Activated naive CD4-positive, alpha-beta T cell treated with anti-CD3 and anti-CD28 coated beads, Interleukin-2, amount 50 U/mL, for 24 hours (primary cell): Measurements from ENCODE around the gene CBLN3.

ENCODE experiments used
- H3K27ac Mint-ChIP-seq: one replicate; pipeline ENCODE4 v1.8.0; 2021; ENCODE audit warnings: mild to moderate bottlenecking, mixed read lengths
- H3K27me3 Mint-ChIP-seq: one replicate; pipeline ENCODE4 v1.8.0; 2021; ENCODE audit warnings: mixed read lengths
- H3K36me3 Mint-ChIP-seq: one replicate; pipeline ENCODE4 v1.8.0; 2021; ENCODE audit warnings: mixed read lengths
- H3K4me1 Mint-ChIP-seq: one replicate; pipeline ENCODE4 v1.8.0; 2021; ENCODE audit warnings: mixed read lengths
- H3K4me3 Mint-ChIP-seq: one replicate; pipeline ENCODE4 v1.8.0; 2021; ENCODE audit warnings: mild to moderate bottlenecking, mixed read lengths
- H3K9me3 Mint-ChIP-seq: one replicate; pipeline ENCODE4 v1.8.0; 2021; ENCODE audit warnings: mixed read lengths

The CBLN3 gene

DNA sequence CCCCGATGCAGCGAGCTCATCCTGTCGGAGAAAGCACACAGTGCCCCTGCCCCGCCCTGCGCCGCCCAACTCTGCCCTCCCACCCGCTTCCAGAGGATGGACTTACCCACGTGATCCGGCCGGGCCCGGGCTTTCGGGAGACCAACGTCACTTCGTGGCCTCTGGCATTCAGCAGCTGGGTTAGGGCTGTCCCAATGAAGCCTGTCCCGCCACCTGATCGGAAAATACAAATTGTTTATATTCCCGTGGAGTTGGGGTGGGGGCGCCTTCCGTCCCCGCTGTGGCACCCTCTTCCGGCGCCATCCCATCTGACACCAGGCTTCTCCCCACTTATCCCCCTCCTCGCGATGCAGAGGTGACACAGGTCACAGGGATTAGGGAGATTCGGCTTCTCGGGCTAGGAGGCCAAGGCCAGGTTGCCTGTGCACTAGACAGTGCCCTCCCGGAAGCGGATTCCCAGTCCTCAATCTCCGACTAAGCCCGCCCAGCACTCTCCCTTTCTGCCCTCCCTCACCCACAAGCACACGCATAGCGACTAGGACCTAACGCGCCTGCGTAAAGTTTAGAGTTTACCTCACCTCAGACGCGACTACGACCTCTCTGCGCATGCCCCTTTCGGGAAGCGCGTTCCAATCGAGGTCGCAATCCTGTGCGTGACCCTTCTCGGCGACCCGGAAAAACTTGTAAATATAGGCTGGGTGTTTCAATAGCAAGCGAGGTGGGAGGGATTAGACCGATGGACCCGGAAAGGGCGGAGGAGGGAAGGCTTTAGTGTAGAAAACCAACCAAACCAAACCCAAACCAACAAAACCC is 13.0 kb upstream of the CBLN3 start, which contains the start of gene SDR39U1:
SDR39U1 (minus strand) TSS at position 537 of the 813 bp plus-strand sequence; CDS start at position 530, 7 bp downstream.
- H3K4me3 Mint-ChIP-seq = peak within 1 kb of the TSS; percentile 98
- H3K36me3 Mint-ChIP-seq = peaks cover 16% of the 10 kb centered on the region
- no peaks in the 10 kb centered on the region for H3K9me3 Mint-ChIP-seq
- H3K27ac Mint-ChIP-seq = peak within 1 kb of the TSS; percentile 96
- no peaks in the 10 kb centered on the region for H3K27me3 Mint-ChIP-seq
- peaks cover 46% of the 10 kb centered on the region for H3K4me1 Mint-ChIP-seq

DNA sequence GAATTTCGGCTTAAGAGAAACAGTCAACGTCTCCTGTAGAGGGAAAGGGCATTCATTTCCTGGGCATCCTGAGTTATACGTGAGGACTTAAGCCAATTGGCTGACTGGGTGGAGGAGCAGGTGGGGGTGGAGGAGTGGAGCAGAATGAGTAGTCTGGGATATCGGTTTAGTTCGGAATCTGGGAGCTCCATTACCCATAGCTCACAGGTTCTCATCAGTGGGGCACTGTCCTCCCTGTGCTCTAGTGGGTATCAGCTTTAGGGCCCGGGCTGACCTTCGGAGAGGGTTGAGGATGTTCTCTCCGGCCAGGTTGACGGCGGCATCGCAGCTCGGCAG is 12.4 kb upstream of the CBLN3 start:
- peak overlapping the region; percentile 98 for H3K4me3 Mint-ChIP-seq
- no peaks in the 10 kb centered on the region for H3K9me3 Mint-ChIP-seq
- H3K27me3 Mint-ChIP-seq = no peaks in the 10 kb centered on the region
- peaks cover 52% of the 10 kb centered on the region for H3K4me1 Mint-ChIP-seq
- H3K36me3 Mint-ChIP-seq = peaks cover 13% of the 10 kb centered on the region
- peak overlapping the region; percentile 96 for H3K27ac Mint-ChIP-seq

DNA sequence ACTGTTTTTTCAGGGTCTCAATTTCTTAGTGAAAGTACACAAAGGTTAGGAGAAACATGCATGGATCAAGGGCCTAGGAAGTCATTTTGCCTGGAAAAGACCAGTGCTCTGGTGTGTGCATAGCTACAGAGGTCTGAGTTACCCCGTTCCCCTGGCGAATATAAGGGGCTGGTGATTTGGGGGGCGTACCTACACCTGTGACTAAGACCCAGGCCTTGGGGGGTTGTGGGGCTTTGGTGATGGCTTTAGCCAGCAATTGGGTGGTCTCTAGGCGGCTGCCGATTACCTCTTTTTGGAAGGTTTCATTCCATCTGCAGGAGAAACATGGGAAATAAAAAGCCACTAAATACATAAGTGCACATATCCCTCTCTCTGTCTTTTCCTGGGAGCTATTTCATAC is 12.0 kb upstream of the CBLN3 start:
- Mint-ChIP-seq H3K36me3 (peaks cover 13% of the 10 kb centered on the region), H3K9me3 (no peaks in the 10 kb centered on the region), H3K4me1 (peaks cover 55% of the 10 kb centered on the region), H3K27ac (peak overlapping the region; percentile 96), H3K27me3 (no peaks in the 10 kb centered on the region), H3K4me3 (peak overlapping the region; percentile 98)

DNA sequence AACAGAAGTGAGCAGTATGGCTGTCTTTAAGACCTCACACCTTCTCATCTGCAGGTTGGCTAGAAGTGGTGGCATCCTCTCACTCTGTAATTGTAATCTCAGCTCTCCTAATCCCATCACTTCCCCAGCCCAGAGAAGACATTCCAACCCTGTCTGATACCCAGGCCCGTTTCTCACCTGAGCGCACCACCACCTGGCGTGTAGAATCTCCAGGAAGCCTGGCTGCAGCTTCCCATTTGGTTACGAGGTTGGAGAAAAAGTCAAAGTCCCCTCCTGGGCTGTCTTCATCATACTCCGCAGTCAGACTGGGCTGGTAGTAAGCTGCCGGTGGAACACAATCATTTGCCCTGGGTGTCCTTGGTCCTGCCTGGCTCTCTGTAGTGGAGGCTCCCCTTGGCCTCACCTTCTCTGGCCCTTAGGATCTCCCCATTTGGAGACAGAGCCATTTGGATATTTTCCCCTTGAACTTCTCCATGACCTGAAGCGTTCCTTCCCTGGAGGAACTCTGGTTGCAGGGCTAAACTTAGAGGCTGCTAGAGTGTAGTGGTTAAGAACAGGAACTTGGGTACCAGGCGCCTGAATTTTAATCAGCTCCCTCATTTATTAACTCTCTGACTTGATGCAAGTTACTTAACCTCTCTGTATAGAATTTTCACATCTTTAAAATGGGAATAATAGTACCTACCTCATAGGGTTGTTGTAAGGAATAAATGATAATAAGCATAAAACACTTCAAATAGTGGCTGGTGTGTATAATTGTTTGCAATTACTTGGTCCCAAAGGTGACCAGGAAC is 11.3 kb upstream of the CBLN3 start:
- Mint-ChIP-seq H3K27ac (no peak overlapping the region), H3K4me1 (peaks cover 59% of the 10 kb centered on the region), H3K27me3 (no peaks in the 10 kb centered on the region), H3K9me3 (no peaks in the 10 kb centered on the region), H3K4me3 (peak overlapping the region; percentile 98), H3K36me3 (peaks cover 9% of the 10 kb centered on the region)

DNA sequence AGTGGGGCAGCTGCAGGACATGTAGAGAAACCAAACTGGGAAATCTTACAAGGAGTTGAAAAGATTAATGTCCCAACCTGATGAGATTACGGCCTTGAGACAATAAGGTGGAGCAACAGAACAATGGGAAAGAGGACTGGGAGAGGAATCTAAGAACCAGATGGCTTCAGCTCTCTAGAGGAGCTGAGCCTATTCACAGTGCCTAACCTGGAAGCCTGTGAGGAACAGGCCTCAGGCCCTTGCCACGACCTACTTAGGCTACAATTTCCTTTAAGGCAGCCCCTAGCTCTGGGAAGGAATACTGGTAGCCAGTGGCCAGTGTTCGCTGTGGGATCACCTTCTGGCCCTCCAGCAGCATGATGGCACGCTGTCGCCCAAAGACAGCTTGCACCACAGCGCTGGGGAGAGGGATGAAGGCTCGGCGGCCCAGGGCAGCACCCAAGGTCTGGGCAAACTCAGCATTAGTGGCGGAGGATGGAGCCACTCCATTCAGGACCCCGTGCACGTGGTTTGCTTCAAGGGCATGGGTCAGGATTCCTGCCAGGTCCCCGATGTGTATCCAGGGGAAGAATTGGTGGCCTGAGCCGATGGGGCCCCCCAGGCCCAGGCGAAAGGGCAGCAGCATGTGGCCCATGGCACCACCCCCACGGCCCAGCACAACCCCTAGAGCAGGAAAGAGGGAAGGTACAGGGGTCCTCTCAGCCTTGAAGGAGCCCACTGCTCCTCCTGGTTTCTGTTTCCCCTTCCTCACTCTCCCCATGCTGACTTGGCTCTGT is 10.6 kb upstream of the CBLN3 start:
- Mint-ChIP-seq H3K9me3 (no peaks in the 10 kb centered on the region), H3K27me3 (no peaks in the 10 kb centered on the region), H3K27ac (no peak overlapping the region), H3K4me3 (peak overlapping the region; percentile 54), H3K4me1 (peaks cover 60% of the 10 kb centered on the region), H3K36me3 (peaks cover 9% of the 10 kb centered on the region)

DNA sequence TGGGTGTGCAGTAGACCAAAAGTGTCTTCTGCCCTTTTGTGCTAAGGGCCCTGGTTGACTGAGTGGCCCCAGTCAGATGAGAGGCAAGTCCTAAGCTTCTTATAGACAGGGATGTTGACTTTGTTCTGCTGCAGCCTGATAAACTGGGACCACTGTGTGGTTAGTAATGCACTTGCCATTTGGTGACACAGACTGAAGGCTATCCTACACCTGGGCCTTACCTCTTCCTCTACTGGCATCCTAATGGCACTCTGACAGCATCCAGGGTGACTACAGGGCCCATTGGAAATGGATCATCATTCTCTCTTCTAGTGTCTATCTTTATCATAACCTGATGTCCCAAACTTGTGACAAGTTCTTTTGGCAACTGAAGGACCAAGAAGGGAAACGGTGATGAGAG is 9.8 kb upstream of the CBLN3 start:
- H3K4me3 Mint-ChIP-seq = peak overlapping the region; percentile 54
- H3K4me1 Mint-ChIP-seq = peaks cover 60% of the 10 kb centered on the region
- H3K9me3 Mint-ChIP-seq = no peaks in the 10 kb centered on the region
- peak overlapping the region; percentile 87 for H3K27ac Mint-ChIP-seq
- no peaks in the 10 kb centered on the region for H3K27me3 Mint-ChIP-seq
- peaks cover 9% of the 10 kb centered on the region for H3K36me3 Mint-ChIP-seq

DNA sequence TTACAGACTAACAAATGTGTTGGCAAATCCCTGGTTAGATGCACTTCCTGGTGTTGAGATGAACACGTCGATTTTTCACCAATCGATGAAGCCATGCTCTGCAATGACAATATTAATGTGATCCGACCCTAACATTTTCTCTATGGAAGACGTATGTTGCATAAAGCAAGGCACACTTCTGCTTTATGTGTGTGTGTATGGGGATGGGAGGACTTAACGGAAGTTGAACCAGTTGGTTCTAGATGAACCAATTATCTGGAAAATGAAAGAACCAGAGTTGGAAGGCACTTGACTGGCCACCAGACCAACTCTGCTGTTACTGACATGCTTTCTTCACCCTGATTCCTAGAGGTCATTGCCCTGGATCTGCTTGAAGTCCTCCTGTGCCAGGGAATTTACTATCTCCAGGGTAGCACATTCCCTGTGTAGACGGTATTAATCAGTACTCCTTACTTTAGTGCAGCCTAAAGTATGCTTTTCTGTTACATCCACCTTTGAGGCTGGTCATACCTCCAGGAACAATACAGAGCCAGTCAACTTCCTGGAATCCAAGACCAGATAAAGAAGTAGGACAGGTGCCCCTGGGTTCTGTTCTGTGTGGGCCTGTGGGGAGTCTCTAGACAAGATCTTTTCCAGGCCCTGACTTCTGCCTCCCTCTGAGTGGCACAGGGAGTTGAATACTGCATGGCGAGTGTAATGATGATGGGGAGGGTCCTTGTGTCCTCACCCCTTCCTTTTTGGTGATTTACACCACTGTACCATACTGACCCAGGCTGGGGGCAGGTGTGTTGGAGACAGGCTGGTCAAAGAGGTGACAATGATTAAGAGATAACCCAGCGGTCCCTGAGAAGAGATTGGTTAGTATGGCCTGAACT is 9.0 kb upstream of the CBLN3 start:
- H3K4me1 Mint-ChIP-seq = peaks cover 58% of the 10 kb centered on the region
- no peaks in the 10 kb centered on the region for H3K9me3 Mint-ChIP-seq
- peaks cover 9% of the 10 kb centered on the region for H3K36me3 Mint-ChIP-seq
- H3K27me3 Mint-ChIP-seq = no peaks in the 10 kb centered on the region
- H3K4me3 Mint-ChIP-seq = no peak overlapping the region
- peak overlapping the region; percentile 87 for H3K27ac Mint-ChIP-seq

DNA sequence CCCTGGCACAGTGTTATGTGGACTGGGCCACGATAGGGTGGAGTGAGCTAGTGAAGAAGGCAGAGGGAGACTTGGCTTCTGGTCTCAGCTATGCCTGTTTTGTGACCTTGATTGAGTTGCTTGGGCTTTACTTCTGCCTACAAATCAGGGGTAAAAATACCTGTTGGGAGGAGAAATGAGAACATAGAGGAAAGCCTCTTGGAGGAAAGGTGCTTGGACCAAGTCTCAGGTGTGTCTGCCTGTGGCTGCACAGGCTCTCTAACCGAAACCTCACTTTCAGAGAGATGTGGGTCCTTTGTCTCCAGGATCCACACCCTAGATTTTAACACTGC is 8.2 kb upstream of the CBLN3 start:
- Mint-ChIP-seq H3K27ac (peak overlapping the region; percentile 68), H3K9me3 (no peaks in the 10 kb centered on the region), H3K4me3 (no peak overlapping the region), H3K27me3 (no peaks in the 10 kb centered on the region), H3K36me3 (peaks cover 14% of the 10 kb centered on the region), H3K4me1 (peaks cover 61% of the 10 kb centered on the region)

DNA sequence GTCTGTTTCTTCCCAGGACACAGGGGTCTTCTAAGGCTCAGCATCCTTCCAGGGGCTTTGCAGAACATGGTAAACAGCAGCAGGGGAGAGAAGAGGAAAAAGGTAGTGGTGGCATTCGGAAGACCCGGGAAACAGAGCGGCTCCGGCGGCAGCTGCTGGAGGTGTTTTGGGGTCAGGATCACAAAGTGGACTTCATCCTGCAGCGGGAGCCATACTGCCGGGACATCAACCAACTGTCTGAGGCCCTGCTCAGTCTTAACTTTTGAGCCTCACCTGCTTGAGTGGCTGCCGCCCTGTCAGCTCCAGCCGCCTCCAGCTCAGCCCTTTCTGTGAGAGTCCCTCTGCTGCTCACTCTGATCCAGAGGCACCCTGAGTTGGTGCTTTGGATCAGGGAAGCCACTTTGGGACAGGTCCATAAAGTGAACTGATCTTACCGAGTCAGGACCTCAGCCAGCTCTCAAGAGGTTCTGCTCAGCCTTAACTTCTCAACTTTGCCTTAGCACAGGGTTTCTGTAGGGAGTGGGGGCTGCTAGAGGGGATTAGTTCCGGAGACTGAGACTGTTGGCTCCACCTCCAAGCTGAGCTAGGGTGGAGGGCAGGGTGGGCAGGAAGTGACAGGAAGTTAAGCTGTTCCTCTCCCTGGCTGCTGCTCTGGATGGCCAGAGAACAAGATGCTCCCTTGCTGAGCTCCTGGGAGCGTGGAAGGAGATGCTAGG is 7.7 kb upstream of the CBLN3 start:
- H3K9me3 Mint-ChIP-seq = no peaks in the 10 kb centered on the region
- H3K36me3 Mint-ChIP-seq = peaks cover 12% of the 10 kb centered on the region
- H3K4me3 Mint-ChIP-seq = peak overlapping the region; percentile 62
- H3K4me1 Mint-ChIP-seq = peaks cover 61% of the 10 kb centered on the region
- peak overlapping the region; percentile 68 for H3K27ac Mint-ChIP-seq
- no peaks in the 10 kb centered on the region for H3K27me3 Mint-ChIP-seq

DNA sequence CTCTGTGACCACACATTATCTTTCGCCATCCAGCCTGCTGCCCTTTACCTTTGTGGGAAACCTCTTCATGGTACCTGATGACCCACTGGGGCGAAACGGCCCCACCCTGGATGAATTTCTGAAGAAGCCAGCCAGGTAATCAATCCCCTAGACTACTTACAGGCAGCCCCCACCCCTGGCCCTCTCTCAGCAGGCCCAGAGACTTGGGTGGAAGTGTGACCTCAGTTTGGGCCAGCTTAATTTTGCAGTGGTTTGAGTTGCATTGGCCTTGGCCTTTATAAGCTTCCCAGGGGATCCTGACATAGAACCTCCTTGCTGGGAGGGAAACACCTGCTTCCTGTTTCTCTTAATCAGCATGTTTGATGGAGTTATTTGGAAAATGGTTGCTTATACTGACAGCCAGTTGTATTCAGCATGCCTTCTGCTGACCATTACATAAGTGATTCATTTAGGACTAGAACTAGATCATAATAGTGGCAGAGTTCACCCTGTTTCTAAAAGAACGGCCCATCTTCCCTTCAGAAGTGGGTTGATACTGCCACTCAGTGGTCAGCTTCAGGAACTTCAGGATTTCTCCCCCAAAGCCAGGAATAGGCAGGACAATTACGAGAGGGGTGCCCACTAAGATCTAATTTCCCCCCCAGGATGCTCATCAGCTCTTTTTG is 7.0 kb upstream of the CBLN3 start:
- Mint-ChIP-seq H3K27ac (peak overlapping the region; percentile 51), H3K27me3 (no peaks in the 10 kb centered on the region), H3K36me3 (peaks cover 15% of the 10 kb centered on the region), H3K9me3 (no peaks in the 10 kb centered on the region), H3K4me3 (peak overlapping the region; percentile 62), H3K4me1 (peaks cover 61% of the 10 kb centered on the region)

DNA sequence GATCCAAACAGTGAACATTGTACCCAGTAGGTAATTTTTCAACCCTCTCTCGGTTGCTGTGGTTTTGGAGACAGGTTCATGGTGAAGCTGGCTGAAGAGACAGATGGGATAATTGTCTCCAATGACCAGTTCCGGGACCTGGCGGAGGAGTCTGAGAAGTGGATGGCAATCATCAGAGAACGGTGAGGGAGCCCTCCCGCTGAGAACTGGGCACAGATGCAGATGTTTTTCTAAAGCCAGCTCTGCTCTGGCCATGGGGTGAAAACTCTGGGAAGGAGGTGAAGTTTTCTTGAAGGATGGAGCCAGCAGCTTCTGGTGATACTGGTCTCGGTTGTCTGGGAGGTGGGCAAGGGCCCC is 6.5 kb upstream of the CBLN3 start:
- Mint-ChIP-seq H3K36me3 (peaks cover 15% of the 10 kb centered on the region), H3K4me1 (peaks cover 61% of the 10 kb centered on the region), H3K27me3 (no peaks in the 10 kb centered on the region), H3K9me3 (no peaks in the 10 kb centered on the region), H3K4me3 (no peak overlapping the region), H3K27ac (no peak overlapping the region)

DNA sequence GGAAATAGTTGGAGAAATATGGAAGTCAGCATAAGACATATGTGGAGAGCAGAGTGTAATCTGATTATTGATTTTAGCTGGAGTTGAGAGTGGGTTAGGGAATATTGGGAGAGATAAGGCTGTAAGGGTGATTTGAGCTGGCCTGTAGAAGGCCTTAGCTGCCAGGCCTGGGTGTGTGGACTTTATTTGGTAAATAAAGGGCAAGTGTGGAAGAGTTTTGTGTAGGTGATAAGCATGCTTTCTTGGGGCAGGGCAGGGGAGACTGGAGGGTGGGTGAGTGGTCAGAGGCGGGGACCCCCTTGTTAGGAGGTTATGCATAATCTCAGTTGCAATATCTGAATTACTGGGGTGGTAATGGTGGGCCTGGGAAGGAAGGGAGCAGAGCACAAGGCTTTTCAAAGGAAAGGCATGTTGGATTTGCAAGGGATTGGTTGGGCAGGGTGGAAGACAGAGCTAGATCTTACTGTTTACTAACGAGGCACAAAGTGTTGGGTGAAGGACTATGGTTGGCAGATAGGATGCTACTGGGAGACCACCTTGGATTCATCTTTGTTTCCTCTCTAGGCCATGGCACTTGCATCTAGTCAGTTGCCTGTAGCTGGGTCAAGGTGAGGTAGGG is 5.8 kb upstream of the CBLN3 start:
- H3K36me3 Mint-ChIP-seq = peaks cover 15% of the 10 kb centered on the region
- no peaks in the 10 kb centered on the region for H3K27me3 Mint-ChIP-seq
- no peaks in the 10 kb centered on the region for H3K9me3 Mint-ChIP-seq
- peak overlapping the region; percentile 77 for H3K27ac Mint-ChIP-seq
- no peak overlapping the region for H3K4me3 Mint-ChIP-seq
- peaks cover 58% of the 10 kb centered on the region for H3K4me1 Mint-ChIP-seq

DNA sequence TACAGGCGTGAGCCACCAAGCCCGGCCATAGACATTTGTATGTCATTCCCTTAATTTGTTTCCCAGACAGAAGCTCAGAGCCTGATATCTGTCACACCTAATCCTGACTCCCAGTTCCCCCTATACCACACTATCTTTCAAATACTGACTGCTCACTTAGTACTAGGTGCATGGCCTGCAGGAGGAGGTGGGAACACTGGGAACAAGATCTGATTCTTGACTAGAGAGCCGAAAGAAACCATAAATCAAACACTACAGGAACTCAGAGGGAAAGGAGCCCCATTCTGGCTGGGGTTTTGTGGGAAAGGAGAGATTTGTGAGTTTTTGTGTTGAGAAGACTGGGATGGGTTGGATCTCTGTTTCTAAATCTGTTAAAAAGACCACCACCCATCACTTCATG is 5.2 kb upstream of the CBLN3 start:
- peaks cover 55% of the 10 kb centered on the region for H3K4me1 Mint-ChIP-seq
- H3K27me3 Mint-ChIP-seq = no peaks in the 10 kb centered on the region
- no peak overlapping the region for H3K4me3 Mint-ChIP-seq
- peaks cover 15% of the 10 kb centered on the region for H3K36me3 Mint-ChIP-seq
- H3K27ac Mint-ChIP-seq = no peak overlapping the region
- no peaks in the 10 kb centered on the region for H3K9me3 Mint-ChIP-seq

DNA sequence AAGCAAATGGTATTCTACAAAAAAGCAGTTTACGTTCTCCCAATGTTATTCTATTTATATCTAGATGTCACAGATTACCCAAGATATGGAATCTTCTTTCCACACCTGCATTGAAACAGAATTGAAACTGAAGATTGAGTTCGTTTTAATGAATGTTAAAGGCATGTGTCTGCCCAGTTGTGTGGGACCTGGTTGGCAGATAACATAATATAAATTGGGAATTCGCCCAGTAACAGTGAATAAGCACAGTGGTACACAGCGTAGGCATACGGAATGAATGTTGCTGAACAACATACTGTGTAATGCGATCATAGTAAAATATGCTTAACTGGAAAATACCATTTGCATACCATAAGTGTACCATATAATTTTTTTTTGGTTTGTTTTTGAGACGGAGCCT is 4.6 kb upstream of the CBLN3 start:
- Mint-ChIP-seq H3K36me3 (peaks cover 15% of the 10 kb centered on the region), H3K9me3 (no peaks in the 10 kb centered on the region), H3K4me1 (peaks cover 55% of the 10 kb centered on the region)

More for the DNA sequence above, 4.6 kb upstream of the CBLN3 start:
- Mint-ChIP-seq H3K27ac (no peak overlapping the region), H3K27me3 (no peaks in the 10 kb centered on the region), H3K4me3 (no peak overlapping the region)
